Sigmoid colon (tissue), 4 donors: Measurements from ENCODE around the gene KCNK1.

Experiments used
- EP300 ChIP-seq, 4 donors: sonication (generic); formaldehyde crosslinking; IDR thresholded peaks; one replicate each; pipeline ENCODE4 v1.6.1; 2017; ENCODE audit warnings: antibody characterized with exemption in 4 of 4
- POLR2AphosphoS5 ChIP-seq, 4 donors: sonication (generic); formaldehyde crosslinking; IDR thresholded peaks; one replicate each; pipeline ENCODE4 v1.6.1; 2017; ENCODE audit warnings: antibody characterized with exemption in 4 of 4
- TF ChIP-seq, protein P1 (sequence below), 4 experiments: fragments of 450-650 bp in 3 of 4; fragments of 200-600 bp in 1 of 4; IDR thresholded peaks; one replicate each; pipeline ENCODE4 v1.5.1; 2016 to 2019; ENCODE audit warnings: antibody characterized with exemption in 4 of 4, mild to moderate bottlenecking in 3 of 4, moderate library complexity in 2 of 4

GRCh38 chr1:233621923-233622322 is 8.0 kb downstream of the KCNK1 start:
- TF ChIP-seq POLR2AphosphoS5 (IDR thresholded peaks at IDR 0.05) = no peak
- TF ChIP-seq, protein P1, sequence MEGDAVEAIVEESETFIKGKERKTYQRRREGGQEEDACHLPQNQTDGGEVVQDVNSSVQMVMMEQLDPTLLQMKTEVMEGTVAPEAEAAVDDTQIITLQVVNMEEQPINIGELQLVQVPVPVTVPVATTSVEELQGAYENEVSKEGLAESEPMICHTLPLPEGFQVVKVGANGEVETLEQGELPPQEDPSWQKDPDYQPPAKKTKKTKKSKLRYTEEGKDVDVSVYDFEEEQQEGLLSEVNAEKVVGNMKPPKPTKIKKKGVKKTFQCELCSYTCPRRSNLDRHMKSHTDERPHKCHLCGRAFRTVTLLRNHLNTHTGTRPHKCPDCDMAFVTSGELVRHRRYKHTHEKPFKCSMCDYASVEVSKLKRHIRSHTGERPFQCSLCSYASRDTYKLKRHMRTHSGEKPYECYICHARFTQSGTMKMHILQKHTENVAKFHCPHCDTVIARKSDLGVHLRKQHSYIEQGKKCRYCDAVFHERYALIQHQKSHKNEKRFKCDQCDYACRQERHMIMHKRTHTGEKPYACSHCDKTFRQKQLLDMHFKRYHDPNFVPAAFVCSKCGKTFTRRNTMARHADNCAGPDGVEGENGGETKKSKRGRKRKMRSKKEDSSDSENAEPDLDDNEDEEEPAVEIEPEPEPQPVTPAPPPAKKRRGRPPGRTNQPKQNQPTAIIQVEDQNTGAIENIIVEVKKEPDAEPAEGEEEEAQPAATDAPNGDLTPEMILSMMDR (IDR thresholded peaks at IDR 0.05) = no peak
- TF ChIP-seq EP300 (IDR thresholded peaks at IDR 0.05) = no peak
